GM19239 (cell line): ENCODE results near the gene DUS1L.
"Not testable (repeated sequence)": the region's sequence is repeated elsewhere in the genome, so short reads cannot be mapped to it uniquely, and the experiment has no call there.

ENCODE experiments used
- DNase-seq: peaks from one replicate; pipeline ENCODE4 v3.0.0; 2011; ENCODE audit warnings: low spot score; ENCODE audit not compliant: insufficient read length
- FAIRE-seq: peaks from 2 replicates; lab custom pipeline; 2011; peaks lifted over from hg19 to GRCh38; lab: Jason Lieb, UNC

Gene DUS1L

DNA sequence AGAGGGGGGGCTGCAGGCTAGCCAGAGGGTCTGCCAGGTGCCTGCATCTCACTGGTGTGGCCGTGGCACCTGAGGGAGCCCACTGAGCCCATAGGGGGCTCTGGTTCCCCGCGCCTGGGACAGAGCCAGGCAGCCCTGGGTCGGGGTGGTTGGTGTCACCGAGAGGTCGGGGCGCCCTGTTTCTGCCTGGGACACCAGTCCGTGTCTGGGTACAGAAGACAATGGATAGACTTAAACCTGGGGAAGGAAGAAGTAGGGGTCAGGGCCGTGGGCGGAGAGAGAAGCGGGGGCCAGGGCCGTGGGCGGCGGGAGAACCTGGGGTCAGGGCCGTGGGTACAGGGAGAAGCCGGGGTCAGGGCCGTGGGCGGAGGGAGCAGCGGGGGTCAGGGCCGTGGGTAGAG is 17.0 kb downstream of the DUS1L start:
- no peak for FAIRE-seq
- no peak for DNase-seq

DNA sequence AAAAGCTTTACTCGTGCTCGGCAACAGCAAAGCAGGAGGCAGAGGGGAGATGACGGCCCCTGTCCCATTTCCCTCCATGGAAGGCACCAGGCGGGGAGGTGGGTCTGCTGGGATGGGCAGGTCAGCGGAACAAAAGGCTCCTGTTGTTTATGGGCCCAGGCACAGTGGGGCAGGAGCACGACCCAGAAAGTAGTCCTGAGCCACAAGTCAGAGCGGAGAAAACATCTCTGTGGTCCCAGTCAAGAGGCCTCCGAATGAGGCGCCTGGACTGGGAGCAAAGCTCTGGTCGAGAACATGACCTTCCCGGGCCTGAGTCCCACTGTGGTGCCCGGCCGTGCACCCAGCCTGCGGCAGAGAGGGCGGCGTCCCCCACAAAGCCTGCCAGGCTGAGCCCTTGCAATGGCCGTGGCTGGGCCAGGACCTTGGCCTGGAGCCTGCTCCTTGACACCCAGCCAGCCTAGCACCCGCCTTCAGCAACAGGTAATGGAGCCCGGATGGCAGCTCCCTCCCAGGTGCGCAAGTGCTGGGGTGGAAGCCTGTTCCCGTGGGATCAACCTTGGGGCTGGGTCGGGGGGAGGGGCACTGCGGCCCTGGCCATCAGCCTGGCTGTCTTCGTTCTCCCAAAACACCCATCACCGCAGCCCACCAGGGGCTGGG is 17.6 kb downstream of the DUS1L start:
- no peak for FAIRE-seq
- no peak for DNase-seq

DNA sequence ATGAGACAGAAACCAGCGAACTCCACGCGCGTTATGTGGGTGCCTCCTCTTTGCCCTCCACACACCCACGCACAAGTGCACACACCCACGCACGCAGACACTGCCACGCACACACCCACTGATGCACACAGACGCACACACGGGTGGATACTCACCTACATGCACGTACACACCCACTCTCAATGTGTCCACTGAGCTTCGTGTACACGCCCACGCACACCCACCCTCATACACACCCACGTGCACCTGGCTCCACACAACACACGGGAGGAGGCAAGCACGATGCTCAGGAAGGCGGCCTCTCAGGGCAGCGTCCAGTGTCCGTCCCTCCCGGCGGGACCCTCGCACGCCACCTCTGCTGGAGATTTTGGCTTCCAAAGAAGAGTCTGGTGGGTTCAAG is 18.2 kb downstream of the DUS1L start:
- FAIRE-seq (no peak), DNase-seq (no peak)

DNA sequence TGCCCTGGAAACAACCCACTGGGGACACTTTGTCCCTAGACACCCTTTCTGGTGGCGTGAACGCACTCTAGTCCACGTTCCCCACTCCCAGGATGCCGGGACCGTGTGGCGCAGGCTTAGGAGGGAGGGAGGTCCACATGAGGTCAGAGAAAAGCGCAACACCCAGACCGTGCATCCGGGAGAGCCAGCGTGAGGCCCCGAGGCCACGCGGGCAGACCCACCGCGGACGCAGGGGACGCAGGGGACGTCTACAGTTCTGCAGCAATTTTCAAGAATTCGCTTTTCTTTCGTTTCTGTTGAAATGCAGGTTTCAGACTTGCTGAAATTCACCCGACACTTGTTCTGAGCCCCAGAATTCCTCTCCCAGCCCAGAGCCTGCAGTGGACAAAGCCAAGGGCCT is 18.7 kb downstream of the DUS1L start:
- no peak for DNase-seq
- no peak for FAIRE-seq

DNA sequence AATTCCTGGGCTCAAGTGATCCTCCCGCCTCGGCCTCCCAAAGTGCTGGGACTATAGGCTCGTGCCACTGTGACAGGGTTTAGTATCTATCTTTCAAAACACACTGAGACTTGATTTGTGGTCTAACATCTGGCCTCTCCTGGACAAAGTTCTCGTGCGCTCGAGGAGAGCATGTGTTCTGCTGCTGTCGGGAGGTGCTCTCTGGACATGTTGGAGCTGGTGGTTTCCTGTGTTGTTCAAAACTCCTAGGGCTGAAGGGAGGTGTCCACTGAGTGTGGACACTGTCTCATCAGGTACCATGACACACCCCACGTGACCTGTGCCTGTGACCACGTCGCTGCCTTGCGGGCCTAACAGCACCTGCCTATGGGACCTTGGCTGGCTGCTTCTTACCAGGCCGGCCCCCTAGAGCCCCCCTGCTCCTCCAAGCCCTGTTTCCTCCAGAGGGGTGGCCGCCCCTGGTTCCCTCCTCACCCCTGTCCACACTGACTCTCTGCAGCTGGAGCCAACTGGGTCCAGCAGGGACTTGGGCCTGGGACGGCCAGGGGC is 19.6 kb downstream of the DUS1L start:
- DNase-seq (no peak), FAIRE-seq (no peak)

DNA sequence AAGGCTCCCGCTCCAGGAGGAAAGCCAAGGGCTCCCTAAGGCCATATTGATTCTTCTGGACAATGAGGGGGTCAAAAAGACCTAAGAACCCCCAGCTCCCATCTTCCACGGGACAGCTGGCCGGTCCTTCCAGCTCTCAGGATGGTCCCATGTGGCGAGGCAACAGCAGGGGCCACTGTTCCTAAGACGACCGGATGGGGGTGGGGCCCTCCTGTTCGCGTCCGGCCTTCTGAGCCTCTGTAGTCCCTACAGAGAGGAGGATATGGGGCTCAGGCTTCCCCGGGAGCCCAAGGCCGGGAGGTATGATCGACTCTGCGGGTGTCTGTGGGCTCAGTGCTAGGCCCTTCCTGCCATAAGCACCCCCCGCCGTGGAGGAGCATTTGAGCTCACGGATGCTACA is 22.1 kb downstream of the DUS1L start:
- DNase-seq (no peak), FAIRE-seq (no peak)

DNA sequence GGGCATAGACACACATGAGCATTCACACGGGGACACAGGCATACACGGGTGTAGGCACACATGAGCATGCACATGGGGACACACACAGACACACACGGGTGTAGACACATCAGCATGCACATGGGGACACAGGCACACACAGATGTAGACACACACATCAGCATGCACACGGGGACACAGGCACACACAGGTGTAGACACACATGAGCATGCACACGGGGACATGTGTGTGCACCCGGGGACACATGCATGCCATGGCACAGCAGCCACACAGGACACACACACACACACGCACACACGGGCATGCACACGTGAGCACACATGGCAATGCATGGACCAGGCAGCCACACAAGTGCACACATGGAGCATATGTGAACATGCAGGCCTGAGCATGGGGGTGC is 23.0 kb downstream of the DUS1L start:
- FAIRE-seq (no peak), DNase-seq (no peak)

DNA sequence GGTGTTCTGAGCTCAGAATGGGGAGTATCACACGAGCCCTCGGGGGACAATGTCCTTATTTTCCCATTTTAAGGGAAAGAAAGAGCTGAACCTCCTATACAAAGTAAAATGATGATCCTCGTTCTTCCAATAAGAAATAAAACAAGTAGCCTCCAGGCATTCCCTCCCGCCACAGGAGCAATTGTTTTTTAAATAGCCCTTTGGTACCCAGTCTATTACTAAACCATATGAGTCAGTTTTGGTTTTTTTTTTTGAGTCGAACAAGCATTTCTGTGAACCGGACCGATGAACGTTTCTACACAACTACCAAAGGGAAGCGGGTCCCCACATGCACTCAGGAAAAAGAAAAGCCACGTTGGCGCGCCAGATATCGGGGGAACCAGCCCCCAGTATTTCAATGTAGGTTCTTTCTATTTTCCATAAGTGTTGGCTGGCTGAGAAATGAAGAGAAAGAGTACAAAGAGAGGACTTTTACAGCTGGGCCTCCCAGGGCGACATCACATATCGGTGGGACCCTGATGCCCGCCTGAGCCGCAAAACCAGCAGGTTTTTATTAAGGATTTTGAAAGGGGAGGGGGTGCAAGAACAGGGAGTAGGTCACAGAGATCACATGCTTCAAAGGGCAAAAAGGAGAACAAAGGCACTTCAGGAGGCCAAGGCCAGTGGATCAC is 24.3 kb downstream of the DUS1L start:
- no peak for DNase-seq
- no peak for FAIRE-seq

DNA sequence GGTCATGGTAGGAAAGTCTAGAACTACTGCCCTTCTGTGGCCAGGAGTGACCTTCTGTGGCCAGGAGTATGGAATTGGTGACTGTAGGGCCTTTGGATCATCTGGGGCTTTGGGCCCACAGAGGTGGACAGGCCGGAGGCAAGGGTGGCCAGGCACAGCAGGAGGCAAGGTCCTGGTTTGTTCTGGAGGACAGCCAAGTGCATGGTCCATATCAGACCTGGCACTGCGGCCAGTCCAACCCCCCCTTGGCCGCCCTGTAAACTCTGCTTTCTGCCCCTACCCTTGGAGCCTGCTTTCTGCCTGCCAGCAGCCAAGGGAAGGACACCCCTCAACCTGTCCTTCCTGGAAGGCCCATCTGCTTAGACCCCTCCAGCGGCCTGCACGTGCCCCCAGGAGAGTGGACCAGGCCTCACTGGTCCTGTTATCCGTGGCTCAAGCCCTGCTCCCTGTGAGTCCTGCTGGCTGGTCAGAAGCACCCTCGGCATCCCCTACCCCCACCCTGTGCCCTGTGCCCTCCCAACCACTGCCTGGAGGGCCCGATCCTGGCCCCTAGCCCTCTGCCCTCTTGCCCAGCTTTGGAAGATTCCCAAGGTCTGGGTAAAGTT is 25.8 kb downstream of the DUS1L start:
- DNase-seq (no peak), FAIRE-seq (no peak)

DNA sequence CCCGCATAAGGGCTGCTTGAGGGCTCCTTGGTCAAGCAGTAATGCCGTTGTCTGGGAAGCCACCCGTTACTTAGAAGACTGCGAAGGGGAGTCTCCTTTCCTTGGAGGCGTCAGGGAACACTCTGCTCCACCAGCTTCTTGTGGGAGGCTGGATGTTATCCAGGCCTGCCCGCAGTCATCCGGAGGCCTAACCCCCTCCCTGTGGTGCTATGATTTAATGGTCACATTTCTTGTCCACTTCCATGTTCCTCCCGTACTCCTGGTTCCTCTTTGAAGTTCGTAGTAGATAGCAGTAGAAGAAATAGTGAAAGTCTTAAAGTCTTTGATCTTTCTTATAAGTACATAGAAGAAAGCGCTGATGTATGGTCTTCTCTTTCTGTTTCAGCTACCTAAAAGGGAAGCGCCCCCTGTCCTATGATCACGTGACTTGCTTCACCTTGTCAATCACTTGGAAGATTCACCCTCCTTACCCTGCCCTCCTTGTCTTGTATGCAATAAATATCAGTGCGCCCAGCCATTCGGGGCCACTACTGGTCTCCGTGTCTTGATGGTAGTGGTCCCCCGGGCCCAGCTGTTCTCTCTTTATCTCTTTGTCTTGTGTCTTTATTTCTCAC is 26.7 kb downstream of the DUS1L start:
- DNase-seq, FAIRE-seq: not testable (repeated sequence)

DNA sequence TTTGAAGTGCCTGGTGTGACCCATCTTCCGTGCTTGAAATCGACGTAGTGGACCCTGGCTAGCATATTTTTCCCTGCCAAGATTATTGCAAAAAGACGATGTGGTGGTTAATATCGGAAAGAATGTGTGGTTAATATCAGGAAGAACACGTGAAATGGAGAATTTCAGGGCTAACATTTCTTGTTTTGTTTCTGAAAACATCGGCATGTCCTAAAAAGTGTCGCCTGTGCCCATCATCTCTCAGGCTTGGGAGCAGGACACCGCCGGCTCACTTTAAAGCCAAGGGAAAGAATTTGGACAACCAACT is 27.8 kb downstream of the DUS1L start:
- FAIRE-seq = no peak

DNA sequence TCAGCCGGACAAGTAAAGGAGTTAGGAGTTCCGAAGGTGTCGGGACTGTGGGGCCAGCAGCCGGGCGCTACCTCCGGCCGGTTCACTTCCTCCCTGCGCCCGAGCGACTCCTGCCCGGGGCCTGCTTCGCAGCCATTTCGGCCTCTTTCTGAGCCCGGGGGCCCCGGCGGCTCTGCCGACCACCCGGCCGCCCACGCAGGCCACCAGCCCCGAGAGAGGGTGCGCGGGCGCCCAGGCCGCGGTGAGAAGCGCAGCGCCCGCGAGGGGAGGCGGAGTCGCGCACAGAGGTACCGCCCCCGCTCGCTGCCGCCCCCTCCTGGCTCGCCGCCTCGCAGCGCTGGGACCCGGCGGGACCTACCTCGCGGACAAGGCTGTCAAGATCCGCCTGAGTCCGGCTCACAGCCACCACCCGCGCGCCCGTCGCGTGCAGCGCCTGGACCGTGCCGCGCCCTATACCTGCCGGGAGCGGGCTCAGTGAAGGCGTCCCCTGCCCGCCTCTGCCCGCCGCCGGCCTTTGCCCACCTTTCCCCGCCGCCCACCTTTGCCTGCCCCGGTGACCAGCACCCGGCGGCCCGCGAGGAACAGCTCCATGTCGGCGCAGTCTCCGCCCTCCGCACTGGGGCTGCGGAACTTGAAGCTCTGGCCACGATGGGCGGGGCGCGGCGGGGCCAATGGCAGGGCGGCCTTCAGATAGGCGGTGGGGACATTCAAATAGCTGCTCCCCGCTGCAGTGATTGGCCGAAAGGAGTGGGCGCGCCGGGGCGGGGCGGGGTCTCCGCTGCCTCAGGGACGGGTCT is 28.3 kb downstream of the DUS1L start, which contains the start of gene DCXR:
TSS of gene DCXR (minus strand) at position 606 of the 797 bp plus-strand sequence. CDS start at position 591, 15 bp downstream.
- DNase-seq = peak; percentile 99
- FAIRE-seq = peak; percentile 95

More for the DNA sequence above, 27.8 kb downstream of the DUS1L start:
- DNase-seq = no peak

DNA sequence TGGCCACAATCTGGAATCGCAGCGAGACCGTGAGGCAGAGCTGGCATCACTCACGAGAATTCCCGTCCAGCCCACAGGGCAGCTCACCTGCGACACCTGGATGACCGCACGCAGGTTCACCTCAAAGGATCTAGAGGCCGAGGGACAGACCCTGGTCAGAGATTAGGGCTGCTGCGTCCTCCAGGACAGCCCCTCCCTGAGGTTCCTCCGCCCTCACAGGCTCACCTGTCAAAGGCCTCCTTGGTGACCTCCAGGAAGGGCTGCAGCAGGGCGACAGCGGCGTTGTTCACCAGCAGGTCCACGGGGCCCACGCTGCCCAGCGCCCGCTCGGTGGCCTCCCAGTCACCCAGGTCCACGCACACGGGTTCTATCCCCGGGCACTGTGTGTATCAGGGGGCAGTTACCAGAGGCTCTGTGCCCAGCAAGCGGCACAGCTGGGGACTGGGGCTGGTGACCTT is 28.9 kb downstream of the DUS1L start:
- DNase-seq = no peak
- FAIRE-seq = no peak

DNA sequence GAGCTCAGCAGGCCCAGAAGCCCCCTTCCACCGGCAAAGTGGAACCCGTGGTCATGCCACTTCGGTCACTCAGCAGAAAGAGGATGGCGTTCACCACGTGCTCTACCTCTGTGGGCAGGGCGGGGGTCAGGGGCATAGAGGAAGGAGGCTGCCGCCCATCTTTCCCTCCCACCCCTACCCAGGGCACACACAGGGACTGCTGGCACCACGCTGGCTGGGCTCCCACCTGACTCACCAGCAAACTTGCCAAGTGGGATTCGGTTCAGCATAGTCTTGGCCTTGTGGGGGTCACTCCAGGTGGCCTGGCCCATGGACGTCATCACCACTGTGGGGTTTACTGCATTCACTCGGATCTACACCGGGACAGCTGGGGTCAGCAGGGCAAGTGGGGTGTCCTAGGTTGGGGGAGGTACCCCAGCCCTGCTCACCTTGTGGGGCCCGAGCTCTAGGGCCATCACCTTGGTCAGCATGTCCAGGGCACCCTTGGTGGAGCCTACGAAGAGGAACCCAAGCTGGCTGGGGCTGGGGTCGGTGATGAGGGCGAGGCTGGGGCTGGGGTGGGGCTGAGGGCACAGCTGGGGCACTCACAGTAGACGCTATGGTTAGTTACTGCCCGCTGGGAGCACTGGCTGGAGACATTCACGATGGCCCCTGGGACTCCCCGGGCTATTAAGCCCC is 29.5 kb downstream of the DUS1L start:
- FAIRE-seq (no peak), DNase-seq (no peak)

DNA sequence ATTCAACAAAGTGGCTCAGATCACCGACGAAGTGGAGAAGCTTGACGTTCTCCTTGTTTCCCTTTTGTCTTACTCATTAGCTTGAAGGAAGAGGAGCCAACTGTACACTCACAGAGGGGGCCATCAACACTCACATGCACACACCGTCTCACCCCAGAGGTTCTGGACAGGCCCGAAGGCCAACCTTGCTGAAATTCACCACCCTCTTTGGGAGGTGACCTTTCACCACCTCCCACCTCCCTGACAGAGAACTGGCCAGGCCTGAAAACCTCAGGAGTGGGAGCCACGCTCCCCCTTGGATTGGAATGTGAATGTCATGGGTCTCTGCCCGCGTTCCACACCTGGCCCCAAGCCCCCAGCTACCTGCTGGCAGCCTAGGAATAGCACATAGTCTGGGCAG is 30.1 kb downstream of the DUS1L start:
- no peak for DNase-seq
- no peak for FAIRE-seq

DNA sequence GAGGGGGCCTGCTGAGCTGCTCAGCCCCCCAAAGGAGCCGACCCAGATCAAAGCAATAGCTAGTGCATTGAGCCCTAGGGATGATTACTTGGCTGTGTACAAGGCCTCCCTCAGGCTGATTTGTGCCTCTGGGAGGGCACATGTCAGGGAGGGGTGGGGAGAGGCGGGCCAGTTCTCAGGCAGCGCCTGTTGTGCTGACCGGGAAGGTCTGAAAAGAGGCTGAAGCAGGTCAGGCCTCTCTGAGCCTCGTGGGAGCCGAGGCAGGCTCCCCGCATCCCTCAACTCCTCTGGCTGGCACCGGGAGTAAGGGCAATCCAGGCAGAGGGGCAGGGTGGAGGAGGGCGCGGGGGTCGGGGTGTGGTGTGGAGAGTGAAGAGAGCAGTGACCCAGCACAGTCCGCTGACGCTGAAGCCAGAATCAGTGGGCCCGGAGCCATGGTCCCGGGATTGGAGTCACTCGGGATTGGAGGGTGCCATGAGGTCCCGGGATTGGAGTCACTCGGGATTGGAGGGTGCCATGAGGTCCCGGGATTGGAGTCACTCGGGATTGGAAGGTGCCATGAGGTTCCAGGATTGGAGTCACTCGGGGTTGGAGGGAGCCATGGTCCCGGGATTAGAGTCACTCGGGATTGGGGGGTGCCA is 31.1 kb downstream of the DUS1L start:
- DNase-seq (no peak), FAIRE-seq (no peak)

DNA sequence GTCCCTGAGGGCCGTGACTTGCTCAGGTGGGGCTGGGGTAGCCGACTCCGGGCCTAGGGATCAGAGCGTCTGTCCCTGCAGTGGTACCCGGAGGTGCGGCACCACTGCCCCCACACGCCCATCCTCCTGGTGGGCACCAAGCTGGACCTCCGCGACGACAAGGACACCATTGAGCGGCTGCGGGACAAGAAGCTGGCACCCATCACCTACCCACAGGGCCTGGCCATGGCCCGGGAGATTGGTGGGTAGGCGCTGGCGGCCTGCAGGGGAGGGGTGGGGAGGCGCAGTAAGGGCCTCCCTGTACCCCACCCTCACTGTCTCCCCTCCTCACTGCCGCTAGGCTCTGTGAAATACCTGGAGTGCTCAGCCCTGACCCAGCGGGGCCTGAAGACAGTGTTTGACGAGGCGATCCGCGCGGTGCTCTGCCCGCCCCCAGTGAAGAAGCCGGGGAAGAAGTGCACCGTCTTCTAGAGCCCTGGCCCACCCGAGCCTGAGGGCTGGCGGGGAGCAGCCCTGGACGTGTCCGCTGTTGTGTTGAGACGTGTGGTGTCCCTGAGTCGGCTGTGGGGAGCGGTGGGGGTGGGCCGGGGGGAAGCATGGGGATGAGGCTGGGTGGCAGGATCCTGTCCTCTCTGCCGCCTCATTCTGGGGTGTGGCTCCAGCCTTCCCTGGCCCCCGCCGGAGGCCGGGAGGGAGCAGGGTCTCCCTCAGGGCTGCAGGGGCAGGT is 32.1 kb downstream of the DUS1L start:
- DNase-seq (no peak), FAIRE-seq (no peak)

DNA sequence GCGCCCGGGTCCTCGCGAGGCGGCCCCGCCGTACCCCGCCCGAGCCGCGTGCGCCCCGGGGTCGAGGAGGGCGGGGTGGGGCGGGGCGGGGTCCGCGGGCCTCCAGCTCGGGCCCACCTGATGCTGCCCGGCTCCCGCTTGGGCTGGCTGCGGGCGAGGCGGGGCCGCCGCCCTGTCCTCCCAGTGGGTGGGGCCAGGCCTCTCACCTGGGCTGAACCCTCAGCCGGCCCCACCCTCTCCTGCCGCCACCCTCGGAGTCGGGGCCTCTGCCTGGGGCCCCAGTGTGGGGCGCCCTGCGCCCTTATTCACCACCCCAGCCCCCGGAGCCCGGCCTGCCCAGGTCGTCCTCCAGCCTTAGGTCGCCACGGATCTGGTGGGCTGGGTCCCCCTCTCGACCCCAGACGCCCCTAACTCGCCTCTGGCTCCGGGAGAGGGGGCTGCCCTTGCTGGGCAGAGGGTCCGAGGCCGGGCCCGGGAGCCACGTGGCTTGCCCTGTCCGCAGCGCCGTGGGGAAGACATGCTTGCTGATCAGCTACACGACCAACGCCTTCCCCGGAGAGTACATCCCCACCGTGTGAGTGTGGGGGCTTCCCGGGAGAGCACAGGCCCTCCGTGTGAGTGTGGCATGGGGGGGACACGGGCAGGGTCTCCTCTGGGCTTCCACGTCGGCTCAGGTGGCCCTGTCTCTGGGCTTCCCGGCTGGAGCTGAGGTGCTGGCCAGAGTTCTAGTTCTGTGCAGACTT is 33.5 kb downstream of the DUS1L start:
- FAIRE-seq (no peak), DNase-seq (no peak)
